ENCODE measurements around the gene RIC8B. TPM values are rescaled to one million over a fixed set of nuclear protein-coding genes. Genes with fewer than 3 reads are reported as not detected.
"Not testable (repeated sequence)": the region's sequence is repeated elsewhere in the genome, so short reads cannot be mapped to it uniquely, and the experiment has no call there.

Gene RIC8B
- total RNA-seq: 14.0 and 14.3 TPM in 2 replicates

DNA sequence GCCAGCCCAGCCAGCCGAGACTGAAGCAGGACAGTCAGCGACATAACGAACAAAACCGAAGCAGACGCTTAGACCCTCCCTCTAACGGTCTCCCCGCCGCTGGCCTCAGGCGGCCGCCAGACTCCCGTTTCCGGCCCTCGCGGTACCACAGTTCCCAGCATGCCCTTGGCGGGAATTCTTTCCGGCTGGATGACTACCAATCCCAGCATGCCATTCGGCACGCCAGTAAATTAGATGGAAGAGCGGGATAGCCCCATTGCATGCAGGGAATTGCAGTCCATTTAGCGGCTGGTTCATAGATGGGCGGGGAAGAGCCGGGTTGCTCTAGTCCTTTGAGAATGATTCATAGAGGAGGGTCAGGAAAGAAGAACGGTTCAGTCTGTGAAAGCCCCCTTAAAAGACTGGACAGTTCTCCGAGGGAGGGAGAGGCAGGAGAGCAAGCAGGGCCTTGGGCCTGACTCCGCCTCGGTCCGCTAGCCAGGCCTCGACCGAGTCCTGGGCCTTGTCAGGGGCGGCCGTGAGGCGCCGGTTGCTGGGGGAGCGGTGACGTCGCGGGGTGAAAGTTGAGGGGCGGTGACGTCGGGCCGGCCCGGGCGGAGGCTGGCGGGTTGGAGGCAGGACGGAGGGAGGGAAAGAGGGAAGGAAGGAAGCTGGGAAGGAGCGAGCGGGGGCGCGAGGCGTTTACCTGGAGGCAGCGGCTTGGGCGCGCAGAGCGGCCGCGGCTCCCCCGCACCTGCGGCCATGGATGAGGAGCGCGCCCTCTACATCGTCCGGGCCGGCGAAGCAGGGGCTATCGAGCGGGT is at the start of gene RIC8B:
Gene RIC8B (plus strand): TSS at position 678 of the 803 bp plus-strand sequence. CDS start 64 bp downstream, at position 742.
- intact Hi-C loops (cut with micrococcal nuclease): loop anchor here (1.0 to 5.0 kb wide), 6 partner anchors 141 to 1537 kb away; partner anchors contain the start of genes APPL2, CRY1, MTERF2 and TMEM263

- intact Hi-C loops (cut with micrococcal nuclease): no loop called here
Observed at GRCh38 chr12:106724934-106725333, 49.5 kb upstream of the RIC8B start.

DNA sequence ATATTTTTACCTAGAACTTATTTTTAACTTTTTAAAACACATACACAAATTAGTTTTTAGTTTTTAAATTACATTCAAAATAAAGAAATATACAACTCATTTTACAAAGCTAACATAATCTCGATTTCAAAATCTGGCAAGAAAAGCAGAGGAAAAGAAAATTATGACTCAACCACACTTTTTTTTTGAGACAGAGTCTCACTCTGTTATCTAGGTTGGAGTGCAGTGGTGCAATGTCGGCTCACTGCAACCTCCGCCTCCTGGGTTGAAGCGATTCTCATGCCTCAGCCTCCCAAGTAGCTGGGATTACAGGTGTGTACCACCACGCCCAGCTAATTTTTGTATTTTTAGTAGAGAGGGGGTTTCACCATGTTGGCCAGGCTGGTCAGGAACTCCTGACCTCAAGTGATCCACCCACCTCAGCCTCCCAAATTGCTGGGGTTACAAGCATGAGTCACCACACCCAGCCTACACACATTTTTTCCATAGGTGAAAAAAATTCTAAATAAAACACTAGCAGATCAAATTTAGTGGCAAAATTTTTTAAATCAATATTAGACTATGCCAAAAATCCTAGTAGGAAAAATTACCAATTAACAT is 47.8 kb upstream of the RIC8B start:
- intact Hi-C loops (cut with micrococcal nuclease): not testable (repeated sequence)

DNA sequence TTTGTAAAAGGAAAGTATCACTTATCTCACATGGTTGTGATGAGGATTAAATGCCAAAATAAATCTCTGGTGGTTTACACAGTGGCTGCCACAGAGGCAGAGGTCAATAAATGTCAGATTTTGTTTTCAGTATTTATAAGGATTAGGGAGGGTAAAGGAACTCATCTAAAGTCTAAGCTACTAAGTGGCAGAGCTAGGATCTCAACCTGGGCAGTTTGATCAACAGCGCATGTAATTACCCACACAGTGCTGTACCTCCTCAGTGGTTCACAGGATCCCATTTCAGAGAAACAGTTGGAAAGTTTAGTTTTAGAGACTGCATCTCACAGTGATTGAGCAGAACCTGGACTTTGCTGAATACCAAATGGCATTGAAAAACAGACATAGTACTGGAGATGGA is 44.9 kb upstream of the RIC8B start:
- intact Hi-C loops (cut with micrococcal nuclease): no loop called here

GRCh38 chr12:106732890-106733289 is 41.6 kb upstream of the RIC8B start:
- intact Hi-C loops (cut with micrococcal nuclease): no loop called here

DNA sequence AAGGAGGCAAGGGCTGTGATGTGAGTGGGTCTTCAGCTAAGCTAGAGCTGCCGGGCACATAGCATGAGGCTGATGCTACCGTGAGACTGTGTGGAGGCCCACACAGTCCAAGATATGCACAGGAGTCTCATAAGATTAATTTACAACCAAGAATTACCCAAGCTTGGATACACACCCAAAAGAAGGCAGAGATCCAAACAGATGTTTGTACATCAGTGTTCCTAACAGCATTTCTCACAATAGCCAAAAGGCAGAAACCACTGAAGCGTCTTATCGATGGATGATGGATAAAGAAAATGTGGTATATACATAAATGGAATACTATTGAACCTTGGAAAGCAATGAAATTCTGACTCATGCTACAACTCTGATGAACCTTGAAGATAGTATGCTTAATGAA is 40.8 kb upstream of the RIC8B start:
- intact Hi-C loops (cut with micrococcal nuclease): no loop called here

DNA sequence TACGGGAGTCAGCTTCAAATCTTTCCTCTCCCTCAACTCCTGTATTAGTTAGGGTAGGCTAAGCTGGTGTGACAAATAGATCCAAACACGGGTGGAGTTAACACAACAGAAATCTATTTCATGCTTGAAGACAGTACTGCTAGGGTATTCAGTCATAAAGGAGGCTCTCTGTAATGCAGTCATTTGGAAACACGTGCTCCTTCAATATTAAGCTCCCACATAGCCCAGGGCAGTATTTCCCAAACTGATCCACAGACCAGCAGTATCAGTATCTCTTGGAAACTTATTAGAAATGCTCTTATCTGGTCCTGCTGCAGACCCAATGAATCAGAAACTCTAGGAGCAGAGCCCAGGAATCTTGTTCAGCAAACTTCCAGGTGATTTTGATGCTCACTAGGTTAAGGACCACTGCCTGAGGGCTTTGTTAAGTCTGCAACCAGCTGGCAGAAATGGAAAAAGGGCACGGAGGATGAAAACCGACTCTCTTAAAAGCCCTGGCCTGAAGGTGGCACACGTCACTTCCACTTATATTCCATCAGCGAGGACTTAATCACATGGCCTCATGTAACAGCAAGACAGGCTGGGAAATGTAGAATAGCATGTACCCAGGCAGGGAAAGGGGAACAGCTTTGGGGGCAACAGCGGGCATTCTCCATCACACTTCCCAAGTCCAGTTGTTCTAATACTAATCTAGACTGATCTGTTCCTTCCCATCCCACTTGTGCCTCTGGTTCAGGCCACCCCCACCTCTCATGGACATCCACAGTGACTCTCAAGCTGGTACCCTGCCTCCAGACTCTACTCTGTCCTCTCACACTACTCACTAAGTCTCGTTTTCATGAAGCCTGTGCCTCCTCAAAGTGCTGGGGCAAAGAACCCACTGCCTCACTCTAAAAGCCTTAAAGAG is 38.2 kb upstream of the RIC8B start:
- intact Hi-C loops (cut with micrococcal nuclease): no loop called here

DNA sequence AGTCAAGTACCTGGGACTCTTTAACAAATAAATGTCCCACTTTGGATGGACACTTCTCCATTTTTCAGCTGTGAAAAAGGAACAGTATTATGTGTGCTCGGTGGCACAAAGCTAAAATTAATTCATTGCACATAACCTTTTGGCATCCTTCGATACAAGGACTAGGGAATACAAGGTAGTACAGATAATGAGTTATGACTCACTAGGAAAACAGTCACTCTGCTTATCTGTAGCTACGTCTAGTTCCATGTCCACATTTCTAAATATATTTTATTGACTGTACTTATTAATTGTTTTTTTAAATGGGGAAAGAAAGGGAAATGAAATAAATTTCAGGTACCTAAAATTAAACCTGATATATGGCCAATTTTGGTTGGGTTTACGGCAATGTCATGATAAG is 35.2 kb upstream of the RIC8B start:
- intact Hi-C loops (cut with micrococcal nuclease): no loop called here

GRCh38 chr12:106739815-106740530 is 34.5 kb upstream of the RIC8B start:
- intact Hi-C loops (cut with micrococcal nuclease): no loop called here

- intact Hi-C loops (cut with micrococcal nuclease): no loop called here
Observed at GRCh38 chr12:106740818-106741217, 33.7 kb upstream of the RIC8B start.

GRCh38 chr12:106741247-106741646 is 33.2 kb upstream of the RIC8B start:
- intact Hi-C loops (cut with micrococcal nuclease): no loop called here

DNA sequence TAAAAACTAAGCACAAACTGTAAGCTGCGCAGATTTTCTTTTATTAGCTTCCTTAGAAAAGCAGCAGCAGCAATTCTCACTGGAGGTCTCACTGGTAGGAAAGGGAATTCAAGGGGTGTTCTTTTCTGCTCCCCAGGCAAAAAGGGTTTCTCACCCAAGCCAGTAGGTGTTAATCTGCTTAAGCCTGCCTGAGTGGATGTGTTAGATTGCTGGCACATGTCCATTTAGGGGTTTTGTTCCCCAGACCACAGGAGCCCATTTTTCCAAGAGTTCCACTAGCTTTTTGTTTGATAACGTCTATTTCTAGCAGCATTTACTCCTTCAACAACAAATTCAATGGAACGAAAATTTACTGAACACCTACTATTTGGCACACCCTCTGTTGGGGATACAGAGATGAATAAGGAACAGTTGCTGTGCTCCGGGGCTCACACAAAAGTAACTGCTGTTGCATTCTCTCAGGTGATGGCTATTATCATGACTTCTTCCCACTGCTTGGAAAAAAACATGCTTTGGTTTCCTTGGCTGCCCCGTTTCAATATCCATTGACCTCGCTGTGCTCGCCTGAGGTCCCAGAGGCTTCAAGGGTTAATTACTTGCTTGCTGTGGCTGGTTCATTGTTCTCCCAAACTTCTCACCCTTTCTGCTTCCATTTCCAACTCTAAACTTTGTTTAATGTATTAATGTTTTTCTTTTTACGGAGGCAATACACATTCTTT is 31.1 kb upstream of the RIC8B start:
- intact Hi-C loops (cut with micrococcal nuclease): no loop called here

- intact Hi-C loops (cut with micrococcal nuclease): no loop called here
Observed at GRCh38 chr12:106744600-106744999, 29.9 kb upstream of the RIC8B start.

GRCh38 chr12:106745181-106745745 is 29.2 kb upstream of the RIC8B start:
- intact Hi-C loops (cut with micrococcal nuclease): no loop called here

DNA sequence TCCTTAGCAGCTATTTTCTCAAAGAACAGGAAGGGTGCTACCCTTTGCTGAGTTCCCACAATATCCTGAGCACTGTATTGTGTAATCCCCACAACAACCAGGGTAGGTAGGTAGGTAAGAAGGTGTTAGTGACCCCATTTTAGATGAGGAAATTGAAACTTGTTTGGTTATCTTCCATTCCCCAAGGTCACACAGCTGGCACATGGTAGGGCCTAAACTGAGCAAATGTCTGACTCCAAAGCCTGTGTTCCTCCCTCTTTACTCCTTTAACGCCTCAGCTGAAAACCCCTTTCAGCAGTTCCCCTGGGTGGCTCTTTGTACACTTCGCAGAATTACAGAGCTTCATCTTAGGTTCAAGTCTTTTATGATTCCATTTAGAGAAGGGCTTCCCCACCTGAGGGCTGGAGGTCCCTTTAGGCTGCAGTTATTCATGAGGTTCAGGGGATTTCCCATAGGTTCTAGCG is 26.5 kb upstream of the RIC8B start:
- intact Hi-C loops (cut with micrococcal nuclease): no loop called here

DNA sequence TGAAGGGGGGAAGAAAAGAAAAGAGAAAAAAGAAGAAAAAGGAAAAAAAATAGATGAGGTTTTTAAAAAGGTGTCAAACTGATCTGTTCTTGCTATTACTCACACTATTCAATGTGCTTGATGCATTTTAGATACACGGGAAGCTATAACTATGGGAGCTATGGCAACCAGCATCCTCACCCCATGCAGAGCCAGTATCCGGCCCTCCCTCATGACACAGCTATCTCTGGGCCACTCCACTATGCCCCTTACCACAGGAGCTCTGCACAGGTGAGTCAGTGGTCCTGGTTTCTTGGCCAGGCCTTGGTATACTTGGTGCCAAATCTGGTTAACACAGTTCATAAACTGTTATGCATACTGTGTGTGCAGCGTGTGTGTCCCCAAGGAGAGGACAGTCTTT is 24.0 kb upstream of the RIC8B start:
- intact Hi-C loops (cut with micrococcal nuclease): no loop called here

DNA sequence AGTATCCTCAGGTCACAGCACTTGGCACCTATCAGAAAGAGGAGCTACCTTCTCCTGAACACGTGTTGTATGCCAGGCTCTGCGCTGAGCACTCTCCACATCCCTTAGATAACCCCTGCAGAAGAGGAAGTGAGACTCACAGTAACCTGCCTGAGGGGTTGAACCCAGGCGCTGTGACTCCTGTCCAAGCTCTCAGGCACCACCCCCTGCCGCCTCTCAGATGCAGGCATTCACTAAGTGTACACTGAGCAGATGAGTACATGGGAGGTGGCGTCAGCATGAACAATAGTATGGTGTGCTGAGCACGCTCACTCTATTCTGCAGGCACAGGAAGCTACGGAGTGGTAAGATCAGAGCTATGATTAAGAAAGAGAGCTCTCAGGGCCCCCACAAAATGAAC is 21.0 kb upstream of the RIC8B start:
- intact Hi-C loops (cut with micrococcal nuclease): no loop called here

DNA sequence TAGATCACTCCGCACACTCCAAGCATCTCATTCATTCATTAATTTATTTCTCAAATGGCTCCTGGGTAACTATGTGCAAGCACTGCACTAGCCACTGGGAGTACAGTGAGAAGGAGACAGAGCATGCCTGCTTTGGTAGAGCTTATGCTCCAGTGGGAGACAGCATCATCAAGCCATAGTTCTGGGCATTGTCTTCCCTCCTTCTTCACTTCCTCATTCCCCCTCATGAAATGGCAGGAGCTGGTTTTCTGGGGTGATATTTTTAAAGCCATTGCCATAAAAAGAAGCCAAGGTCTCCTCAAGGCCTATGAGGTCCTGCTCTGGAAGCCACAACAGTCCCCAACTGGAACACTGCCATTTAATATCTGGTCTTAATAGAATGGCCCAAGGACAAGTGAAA is 20.2 kb upstream of the RIC8B start:
- intact Hi-C loops (cut with micrococcal nuclease): no loop called here

GRCh38 chr12:106757623-106758348 is 16.7 kb upstream of the RIC8B start:
- intact Hi-C loops (cut with micrococcal nuclease): no loop called here

All from T-helper 2 cell treated with Interferon-gamma antibody and Interleukin-4, amounts not matched to agents 100 ng/mL and 5 ng/mL, for 36 hours (primary cell).